ENCODE data around the gene NHLRC1. TPM values are rescaled to one million over a fixed set of nuclear protein-coding genes. Genes with fewer than 3 reads are reported as not detected.
A peak's percentile ranks its signal among the peaks of the same experiment; 100 is the strongest.

Gene NHLRC1
- total RNA-seq: 1 to 10 TPM; 3.5 to 6.9 (median 5.0) TPM

- intact Hi-C loops (cut with DNase I; ENCODE audit: low total_unique reads): loop anchor here (10.0 kb wide), 1 partner anchor 278 kb away; no protein-coding TSS in a partner anchor
- TF ChIP-seq POLR2A (IDR thresholded peaks at IDR 0.05) (no peak), CTCF (IDR thresholded peaks at IDR 0.05) (peak in 2 of 3 donors; percentile 77 to 100)
- peak within 1 kb of the TSS; percentile 32 for H3K4me3 ChIP-seq (ENCODE audit: low read depth, poor library complexity, severe bottlenecking)
- peak; percentile 89 to 98 for DNase-seq (ENCODE audit: low spot score in 2 of 2)
- 35 to 37% methylated on average over 28 to 37 of the region's 82 CpGs for WGBS, 2 donors
These were observed at the start of gene NHLRC1 for GRCh38 chr6:18122128-18123093. Gene NHLRC1 (minus strand): TSS chr6:18122677. CDS start chr6:18122606, 71 bp downstream.

GRCh38 chr6:18171871-18172270 lies 49.4 kb upstream of the NHLRC1 start:
- WGBS, 2 donors: 58 to 61% methylated on average over 7 of the region's 7 CpGs
- intact Hi-C loops (cut with DNase I; ENCODE audit: low total_unique reads): no loop called here
- no peak for DNase-seq (ENCODE audit: low spot score in 2 of 2)
- no peak overlapping the region for H3K4me3 ChIP-seq (ENCODE audit: low read depth, poor library complexity, severe bottlenecking)
- no peak for TF ChIP-seq CTCF (IDR thresholded peaks at IDR 0.05)
- no peak for TF ChIP-seq POLR2A (IDR thresholded peaks at IDR 0.05)

GRCh38 chr6:18168264-18168663 lies 45.8 kb upstream of the NHLRC1 start:
- 97% methylated on average over 3 of the region's 3 CpGs for WGBS, 2 donors
- intact Hi-C loops (cut with DNase I; ENCODE audit: low total_unique reads): no loop called here
- TF ChIP-seq CTCF (IDR thresholded peaks at IDR 0.05) (no peak), POLR2A (IDR thresholded peaks at IDR 0.05) (no peak)
- H3K4me3 ChIP-seq (ENCODE audit: low read depth, poor library complexity, severe bottlenecking): no peak overlapping the region
- DNase-seq (ENCODE audit: low spot score in 2 of 2): no peak

GRCh38 chr6:18166312-18167036 lies 44.0 kb upstream of the NHLRC1 start:
- H3K4me3 ChIP-seq (ENCODE audit: low read depth, poor library complexity, severe bottlenecking): no peak overlapping the region
- TF ChIP-seq CTCF (IDR thresholded peaks at IDR 0.05) (no peak), POLR2A (IDR thresholded peaks at IDR 0.05) (no peak)
- intact Hi-C loops (cut with DNase I; ENCODE audit: low total_unique reads): no loop called here
- 88 to 97% methylated on average over 2 of the region's 2 CpGs for WGBS, 2 donors
- no peak for DNase-seq (ENCODE audit: low spot score in 2 of 2)

GRCh38 chr6:18165751-18166150 lies 43.3 kb upstream of the NHLRC1 start:
- 81 to 85% methylated on average over 4 of the region's 4 CpGs for WGBS, 2 donors
- intact Hi-C loops (cut with DNase I; ENCODE audit: low total_unique reads): no loop called here
- TF ChIP-seq POLR2A (IDR thresholded peaks at IDR 0.05) (no peak), CTCF (IDR thresholded peaks at IDR 0.05) (no peak)
- no peak overlapping the region for H3K4me3 ChIP-seq (ENCODE audit: low read depth, poor library complexity, severe bottlenecking)
- no peak for DNase-seq (ENCODE audit: low spot score in 2 of 2)

Data from lower leg skin (tissue), 4 donors.